ENCODE data around the gene NUMA1.

- TF ChIP-seq CTCF (optimal IDR thresholded peaks at IDR 0.05 in 1 of 3, IDR thresholded peaks at IDR 0.05 in 1 of 3, conservative IDR thresholded peaks at IDR 0.05 in 1 of 3; ENCODE audit: extremely low read depth in 1 of 3, insufficient read depth in 2 of 3, low read length in 3 of 3) (no peak), EZH2 (IDR thresholded peaks at IDR 0.05; ENCODE audit: low read length) (no peak)
Observed at GRCh38 chr11:72030472-72031045, 49.8 kb downstream of the NUMA1 start.

Measured in keratinocyte (primary cell).